K562 (cell line): ENCODE measurements around the gene ZBTB32. TPM values are rescaled to one million over a fixed set of nuclear protein-coding genes. Genes with fewer than 3 reads are reported as not detected.

Source experiments
- ATF1 ChIP-seq, 2 experiments: fragments of 450-650 bp in 1 of 2; IDR thresholded peaks; 2 replicates each; pipeline ENCODE4 v1.6.1; 2016; ENCODE audit warnings: missing compliant biosample characterization in 1 of 2, missing genetic modification characterization in 1 of 2
- BRD4 ChIP-seq: fragments of 200-600 bp; sonication (generic); IDR thresholded peaks from 2 replicates; pipeline ENCODE4 v1.6.1; 2017; ENCODE audit warnings: inconsistent platforms
- CREB3L1 ChIP-seq: fragments of 450-650 bp; IDR thresholded peaks from 2 replicates; pipeline ENCODE4 v1.6.1; 2014; ENCODE audit warnings: low read depth, mild to moderate bottlenecking, moderate library complexity, borderline replicate concordance
- FIP1L1 ChIP-seq: fragments of 200-400 bp; formaldehyde crosslinking; IDR thresholded peaks from 2 replicates; pipeline ENCODE4 v1.6.1; 2018; ENCODE audit warnings: mild to moderate bottlenecking, low read depth, low read length; ENCODE audit not compliant: poor library complexity, severe bottlenecking
- HDGF ChIP-seq: fragments of 450-650 bp; IDR thresholded peaks from 2 replicates; pipeline ENCODE4 v1.6.1; 2016
- NFE2L1 ChIP-seq: fragments of 450-650 bp; IDR thresholded peaks from 2 replicates; pipeline ENCODE4 v1.6.1; 2016; ENCODE audit warnings: missing genetic modification characterization, low read depth, mild to moderate bottlenecking, missing compliant biosample characterization, moderate library complexity, borderline replicate concordance
- RNF2 ChIP-seq: sonication (generic); IDR thresholded peaks from 2 replicates; pipeline ENCODE4 v1.6.1; 2016
- SMAD2 ChIP-seq: fragments of 150-350 bp; IDR thresholded peaks from 2 replicates; pipeline ENCODE4 v1.6.1; 2014; ENCODE audit warnings: low read depth, mild to moderate bottlenecking, low read length
- TRIM25 ChIP-seq: fragments of 450-650 bp; IDR thresholded peaks from 2 replicates; pipeline ENCODE4 v1.7.0; 2016; ENCODE audit warnings: borderline replicate concordance
- TRIM28 ChIP-seq: fragments of 450-650 bp; IDR thresholded peaks from 2 replicates; pipeline ENCODE4 v1.6.1; 2017
- XRCC5 ChIP-seq: fragments of 200-400 bp; formaldehyde crosslinking; IDR thresholded peaks from 2 replicates; pipeline ENCODE4 v1.6.1; 2017; ENCODE audit warnings: low read depth, mild to moderate bottlenecking, low read length
- ZBED1 ChIP-seq: IDR thresholded peaks from 2 replicates; pipeline ENCODE4 v1.6.1; 2014
- ZNF212 ChIP-seq: fragments of 450-650 bp; formaldehyde crosslinking; IDR thresholded peaks from 2 replicates; pipeline ENCODE4 v1.4.0; 2020; ENCODE audit warnings: mild to moderate bottlenecking
- ZNF277 ChIP-seq: fragments of 250-450 bp; sonication (Bioruptor Pico); IDR thresholded peaks from 2 replicates; pipeline ENCODE4 v1.8.0; 2022; ENCODE audit warnings: inconsistent platforms, mild to moderate bottlenecking, moderate library complexity, borderline replicate concordance
- ZNF561 ChIP-seq: fragments of 450-650 bp; formaldehyde crosslinking; conservative IDR thresholded peaks from 2 replicates; pipeline ENCODE4 v1.4.0; 2020; ENCODE audit warnings: mild to moderate bottlenecking, moderate library complexity
- polyA plus RNA-seq, 8 experiments: library from polyadenylated mRNA; depleted of rRNA in 4 of 8; stranded (reverse) in 5 of 8; unstranded in 3 of 8; fragments of >200 nt; fragmentation: Nextera tagmentation in 2 of 8; fragmentation: Illumina TruSeq in 1 of 8; extraction: Ambion mirVana in 2 of 8; extraction: Trizol in 1 of 8; gene quantifications; 2 replicates each; pipeline versions ENCODE4 v1.2.1 to v1.2.3, GENCODE V29; 2011 to 2014; ENCODE audit warnings: inconsistent platforms in 1 of 8, missing spikeins in 1 of 8
- total RNA-seq, 7 experiments: library from RNA; depleted of rRNA in 6 of 7; stranded (reverse); fragments of >200 nt in 6 of 7; fragmentation: Illumina TruSeq in 2 of 7; extraction: Trizol in 2 of 7; gene quantifications; 2 replicates each; pipeline versions ENCODE4 v1.2.1 to v1.2.3, GENCODE V29; 2011 to 2021; ENCODE audit warnings: low replicate concordance in 1 of 7
- TF ChIP-seq, protein P1 (sequence below): fragments of 200-800 bp; sonication (Bioruptor generic); IDR thresholded peaks from 2 replicates; pipeline ENCODE4 v1.6.1; 2016; ENCODE audit warnings: missing genetic modification characterization, missing compliant biosample characterization
- TF ChIP-seq, protein P2 (sequence below): sonication (generic); formaldehyde crosslinking; IDR thresholded peaks from 2 replicates; pipeline ENCODE4 v1.8.1; 2022; ENCODE audit warnings: missing genetic modification reagents

The ZBTB32 gene
- total and polyA plus RNA-seq, 9 of the 15 experiments (the other 6 are each of a cell fraction or from before 2014, with no cell fraction given): 0.20 TPM; not detected in 8

DNA sequence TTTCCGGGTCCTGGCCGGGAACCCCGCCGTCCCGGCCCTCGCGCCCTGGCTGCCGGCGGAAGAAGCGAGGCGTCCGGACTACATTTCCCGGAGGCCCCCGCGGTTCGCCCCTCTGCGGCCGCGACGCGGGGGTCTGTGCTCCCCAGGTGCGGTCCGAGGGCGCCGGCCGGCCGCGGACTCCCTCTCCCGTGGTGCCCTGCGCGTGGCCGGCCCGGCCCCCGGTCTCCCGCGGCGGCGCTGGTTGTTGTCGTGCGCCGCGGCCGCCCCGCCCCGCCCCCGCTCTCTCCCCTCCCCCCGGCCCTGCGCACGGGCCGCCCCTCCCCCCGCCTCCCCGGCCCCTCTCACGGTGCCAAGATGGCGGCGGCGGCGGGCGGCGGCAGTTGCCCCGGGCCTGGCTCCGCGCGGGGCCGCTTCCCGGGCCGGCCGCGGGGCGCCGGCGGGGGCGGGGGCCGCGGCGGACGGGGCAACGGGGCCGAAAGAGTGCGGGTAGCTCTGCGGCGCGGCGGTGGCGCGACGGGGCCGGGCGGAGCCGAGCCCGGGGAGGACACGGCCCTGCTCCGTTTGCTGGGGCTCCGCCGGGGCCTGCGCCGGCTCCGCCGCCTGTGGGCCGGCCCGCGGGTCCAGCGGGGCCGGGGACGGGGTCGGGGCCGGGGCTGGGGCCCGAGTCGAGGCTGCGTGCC is 13.4 kb downstream of the ZBTB32 start, which contains the start of gene KMT2B (continued):
- TF ChIP-seq, protein P1, sequence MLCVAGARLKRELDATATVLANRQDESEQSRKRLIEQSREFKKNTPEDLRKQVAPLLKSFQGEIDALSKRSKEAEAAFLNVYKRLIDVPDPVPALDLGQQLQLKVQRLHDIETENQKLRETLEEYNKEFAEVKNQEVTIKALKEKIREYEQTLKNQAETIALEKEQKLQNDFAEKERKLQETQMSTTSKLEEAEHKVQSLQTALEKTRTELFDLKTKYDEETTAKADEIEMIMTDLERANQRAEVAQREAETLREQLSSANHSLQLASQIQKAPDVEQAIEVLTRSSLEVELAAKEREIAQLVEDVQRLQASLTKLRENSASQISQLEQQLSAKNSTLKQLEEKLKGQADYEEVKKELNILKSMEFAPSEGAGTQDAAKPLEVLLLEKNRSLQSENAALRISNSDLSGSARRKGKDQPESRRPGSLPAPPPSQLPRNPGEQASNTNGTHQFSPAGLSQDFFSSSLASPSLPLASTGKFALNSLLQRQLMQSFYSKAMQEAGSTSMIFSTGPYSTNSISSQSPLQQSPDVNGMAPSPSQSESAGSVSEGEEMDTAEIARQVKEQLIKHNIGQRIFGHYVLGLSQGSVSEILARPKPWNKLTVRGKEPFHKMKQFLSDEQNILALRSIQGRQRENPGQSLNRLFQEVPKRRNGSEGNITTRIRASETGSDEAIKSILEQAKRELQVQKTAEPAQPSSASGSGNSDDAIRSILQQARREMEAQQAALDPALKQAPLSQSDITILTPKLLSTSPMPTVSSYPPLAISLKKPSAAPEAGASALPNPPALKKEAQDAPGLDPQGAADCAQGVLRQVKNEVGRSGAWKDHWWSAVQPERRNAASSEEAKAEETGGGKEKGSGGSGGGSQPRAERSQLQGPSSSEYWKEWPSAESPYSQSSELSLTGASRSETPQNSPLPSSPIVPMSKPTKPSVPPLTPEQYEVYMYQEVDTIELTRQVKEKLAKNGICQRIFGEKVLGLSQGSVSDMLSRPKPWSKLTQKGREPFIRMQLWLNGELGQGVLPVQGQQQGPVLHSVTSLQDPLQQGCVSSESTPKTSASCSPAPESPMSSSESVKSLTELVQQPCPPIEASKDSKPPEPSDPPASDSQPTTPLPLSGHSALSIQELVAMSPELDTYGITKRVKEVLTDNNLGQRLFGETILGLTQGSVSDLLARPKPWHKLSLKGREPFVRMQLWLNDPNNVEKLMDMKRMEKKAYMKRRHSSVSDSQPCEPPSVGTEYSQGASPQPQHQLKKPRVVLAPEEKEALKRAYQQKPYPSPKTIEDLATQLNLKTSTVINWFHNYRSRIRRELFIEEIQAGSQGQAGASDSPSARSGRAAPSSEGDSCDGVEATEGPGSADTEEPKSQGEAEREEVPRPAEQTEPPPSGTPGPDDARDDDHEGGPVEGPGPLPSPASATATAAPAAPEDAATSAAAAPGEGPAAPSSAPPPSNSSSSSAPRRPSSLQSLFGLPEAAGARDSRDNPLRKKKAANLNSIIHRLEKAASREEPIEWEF: no peak
- TF ChIP-seq RNF2 (no peak), HDGF (no peak), ZBED1 (no peak), FIP1L1 (peak; percentile 6), XRCC5 (no peak), NFE2L1 (tag) (no peak), ZNF277 (CRISPR knock-in tag) (no peak), TRIM28 (no peak), ZNF212 (CRISPR knock-in tag) (no peak), SMAD2 (no peak), ATF1 (CRISPR knock-in tag; IDR thresholded peaks at IDR 0.05) (0 out of 2 replicates have a peak, but pooled peaks have one; percentile 17), ATF1 (tag; IDR thresholded peaks at IDR 0.05) (peak; percentile 91), CREB3L1 (peak; percentile 83; the same call in 1 of the 2 replicates), ZNF561 (CRISPR knock-in tag) (no peak), BRD4 (no peak), TRIM25 (no peak)
- TF ChIP-seq, protein P2, sequence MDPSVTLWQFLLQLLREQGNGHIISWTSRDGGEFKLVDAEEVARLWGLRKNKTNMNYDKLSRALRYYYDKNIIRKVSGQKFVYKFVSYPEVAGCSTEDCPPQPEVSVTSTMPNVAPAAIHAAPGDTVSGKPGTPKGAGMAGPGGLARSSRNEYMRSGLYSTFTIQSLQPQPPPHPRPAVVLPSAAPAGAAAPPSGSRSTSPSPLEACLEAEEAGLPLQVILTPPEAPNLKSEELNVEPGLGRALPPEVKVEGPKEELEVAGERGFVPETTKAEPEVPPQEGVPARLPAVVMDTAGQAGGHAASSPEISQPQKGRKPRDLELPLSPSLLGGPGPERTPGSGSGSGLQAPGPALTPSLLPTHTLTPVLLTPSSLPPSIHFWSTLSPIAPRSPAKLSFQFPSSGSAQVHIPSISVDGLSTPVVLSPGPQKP: no peak
